ENCODE measurements around the gene HFE. TPM values are rescaled to one million over a fixed set of nuclear protein-coding genes. Genes with fewer than 3 reads are reported as not detected.

Gene HFE
- total and polyA plus RNA-seq, 2 of the 13 experiments (the other 11 are each of a cell fraction or from before 2014, with no cell fraction given), result 3.7 to 6.3 TPM

DNA sequence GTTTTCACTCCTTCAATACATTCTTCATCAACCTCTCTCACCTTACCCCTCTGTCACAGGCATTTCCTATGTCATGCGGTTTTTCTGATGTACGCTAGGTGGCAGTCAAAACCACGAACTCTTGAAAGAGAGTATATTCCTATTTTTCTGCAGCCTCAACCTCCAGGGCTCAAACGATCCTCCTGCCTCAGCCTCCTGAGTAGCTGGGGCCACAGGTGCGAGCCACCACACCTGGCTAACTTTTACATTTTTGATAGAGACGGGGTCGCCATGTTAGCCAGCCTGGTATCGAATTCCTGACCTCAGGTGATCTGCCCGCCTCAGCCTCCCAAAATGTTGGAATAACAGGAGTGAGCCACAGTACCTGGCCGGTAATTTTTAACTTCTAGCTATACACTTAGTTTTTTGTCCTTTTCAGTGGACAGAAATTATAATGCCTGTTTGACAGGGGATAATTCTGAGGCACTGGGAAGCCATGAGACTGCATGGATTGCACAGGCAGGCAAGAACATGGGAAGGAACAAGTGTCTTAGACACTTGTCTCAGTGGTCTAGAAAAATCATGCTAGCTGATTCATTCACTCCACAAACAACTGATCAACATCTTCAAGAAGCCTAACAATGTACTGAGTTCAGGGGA lies 22.5 kb upstream of the HFE start (continued):
- TF ChIP-seq, protein P1, sequence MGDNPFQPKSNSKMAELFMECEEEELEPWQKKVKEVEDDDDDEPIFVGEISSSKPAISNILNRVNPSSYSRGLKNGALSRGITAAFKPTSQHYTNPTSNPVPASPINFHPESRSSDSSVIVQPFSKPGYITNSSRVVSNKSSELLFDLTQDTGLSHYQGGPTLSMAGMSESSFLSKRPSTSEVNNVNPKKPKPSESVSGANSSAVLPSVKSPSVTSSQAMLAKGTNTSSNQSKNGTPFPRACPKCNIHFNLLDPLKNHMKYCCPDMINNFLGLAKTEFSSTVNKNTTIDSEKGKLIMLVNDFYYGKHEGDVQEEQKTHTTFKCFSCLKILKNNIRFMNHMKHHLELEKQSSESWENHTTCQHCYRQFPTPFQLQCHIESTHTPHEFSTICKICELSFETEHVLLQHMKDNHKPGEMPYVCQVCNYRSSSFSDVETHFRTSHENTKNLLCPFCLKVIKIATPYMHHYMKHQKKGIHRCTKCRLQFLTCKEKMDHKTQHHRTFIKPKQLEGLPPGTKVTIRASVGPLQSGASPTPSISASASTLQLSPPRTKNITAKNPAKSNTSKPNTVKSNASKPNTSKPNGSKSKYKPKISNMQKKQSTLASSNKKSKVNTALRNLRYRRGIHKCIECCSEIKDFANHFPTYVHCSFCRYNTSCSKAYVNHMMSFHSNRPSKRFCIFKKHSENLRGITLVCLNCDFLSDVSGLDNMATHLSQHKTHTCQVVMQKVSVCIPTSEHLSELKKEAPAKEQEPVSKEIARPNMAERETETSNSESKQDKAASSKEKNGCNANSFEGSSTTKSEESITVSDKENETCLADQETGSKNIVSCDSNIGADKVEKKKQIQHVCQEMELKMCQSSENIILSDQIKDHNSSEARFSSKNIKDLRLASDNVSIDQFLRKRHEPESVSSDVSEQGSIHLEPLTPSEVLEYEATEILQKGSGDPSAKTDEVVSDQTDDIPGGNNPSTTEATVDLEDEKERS (CRISPR knock-in tag; IDR thresholded peaks at IDR 0.05), result peak; percentile 99
- TF ChIP-seq SMC3 (IDR thresholded peaks at IDR 0.05; ENCODE audit: low read length) (peak; percentile 82), JDP2 (CRISPR knock-in tag; IDR thresholded peaks at IDR 0.05; ENCODE audit: borderline replicate concordance) (no peak), ELF1 (CRISPR knock-in tag; IDR thresholded peaks at IDR 0.05) (peak; percentile 20; the same call in 1 of the 2 replicates), RARA (CRISPR knock-in tag; IDR thresholded peaks at IDR 0.05) (no peak), ZFAT (CRISPR knock-in tag; conservative IDR thresholded peaks at IDR 0.05) (no peak), MED1 (CRISPR knock-in tag; IDR thresholded peaks at IDR 0.05) (peak; percentile 26; the same call in 1 of the 2 replicates), POLR2AphosphoS2 (IDR thresholded peaks at IDR 0.05; ENCODE audit: low read depth, low read length) (no peak), FOXA1 (IDR thresholded peaks at IDR 0.05) (no peak), FOXA1 (CRISPR knock-in tag; IDR thresholded peaks at IDR 0.05) (no peak), REXO4 (CRISPR knock-in tag; IDR thresholded peaks at IDR 0.05; ENCODE audit: borderline replicate concordance) (no peak), ZNF337 (CRISPR knock-in tag; IDR thresholded peaks at IDR 0.05; ENCODE audit: borderline replicate concordance, low read depth) (no peak), NFKBIZ (CRISPR knock-in tag; IDR thresholded peaks at IDR 0.05) (no peak), ZNF781 (CRISPR knock-in tag; IDR thresholded peaks at IDR 0.05; ENCODE audit: borderline replicate concordance, not compliant biosample characterization) (peak; percentile 48), BCL6 (CRISPR knock-in tag; IDR thresholded peaks at IDR 0.05) (0 out of 2 replicates have a peak, but pooled peaks have one; percentile 15)
- TF ChIP-seq, protein P2, sequence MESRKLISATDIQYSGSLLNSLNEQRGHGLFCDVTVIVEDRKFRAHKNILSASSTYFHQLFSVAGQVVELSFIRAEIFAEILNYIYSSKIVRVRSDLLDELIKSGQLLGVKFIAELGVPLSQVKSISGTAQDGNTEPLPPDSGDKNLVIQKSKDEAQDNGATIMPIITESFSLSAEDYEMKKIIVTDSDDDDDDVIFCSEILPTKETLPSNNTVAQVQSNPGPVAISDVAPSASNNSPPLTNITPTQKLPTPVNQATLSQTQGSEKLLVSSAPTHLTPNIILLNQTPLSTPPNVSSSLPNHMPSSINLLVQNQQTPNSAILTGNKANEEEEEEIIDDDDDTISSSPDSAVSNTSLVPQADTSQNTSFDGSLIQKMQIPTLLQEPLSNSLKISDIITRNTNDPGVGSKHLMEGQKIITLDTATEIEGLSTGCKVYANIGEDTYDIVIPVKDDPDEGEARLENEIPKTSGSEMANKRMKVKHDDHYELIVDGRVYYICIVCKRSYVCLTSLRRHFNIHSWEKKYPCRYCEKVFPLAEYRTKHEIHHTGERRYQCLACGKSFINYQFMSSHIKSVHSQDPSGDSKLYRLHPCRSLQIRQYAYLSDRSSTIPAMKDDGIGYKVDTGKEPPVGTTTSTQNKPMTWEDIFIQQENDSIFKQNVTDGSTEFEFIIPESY (CRISPR knock-in tag; IDR thresholded peaks at IDR 0.05), result 0 out of 2 replicates have a peak, but pooled peaks have one; percentile 17
- TF ChIP-seq, protein P3, sequence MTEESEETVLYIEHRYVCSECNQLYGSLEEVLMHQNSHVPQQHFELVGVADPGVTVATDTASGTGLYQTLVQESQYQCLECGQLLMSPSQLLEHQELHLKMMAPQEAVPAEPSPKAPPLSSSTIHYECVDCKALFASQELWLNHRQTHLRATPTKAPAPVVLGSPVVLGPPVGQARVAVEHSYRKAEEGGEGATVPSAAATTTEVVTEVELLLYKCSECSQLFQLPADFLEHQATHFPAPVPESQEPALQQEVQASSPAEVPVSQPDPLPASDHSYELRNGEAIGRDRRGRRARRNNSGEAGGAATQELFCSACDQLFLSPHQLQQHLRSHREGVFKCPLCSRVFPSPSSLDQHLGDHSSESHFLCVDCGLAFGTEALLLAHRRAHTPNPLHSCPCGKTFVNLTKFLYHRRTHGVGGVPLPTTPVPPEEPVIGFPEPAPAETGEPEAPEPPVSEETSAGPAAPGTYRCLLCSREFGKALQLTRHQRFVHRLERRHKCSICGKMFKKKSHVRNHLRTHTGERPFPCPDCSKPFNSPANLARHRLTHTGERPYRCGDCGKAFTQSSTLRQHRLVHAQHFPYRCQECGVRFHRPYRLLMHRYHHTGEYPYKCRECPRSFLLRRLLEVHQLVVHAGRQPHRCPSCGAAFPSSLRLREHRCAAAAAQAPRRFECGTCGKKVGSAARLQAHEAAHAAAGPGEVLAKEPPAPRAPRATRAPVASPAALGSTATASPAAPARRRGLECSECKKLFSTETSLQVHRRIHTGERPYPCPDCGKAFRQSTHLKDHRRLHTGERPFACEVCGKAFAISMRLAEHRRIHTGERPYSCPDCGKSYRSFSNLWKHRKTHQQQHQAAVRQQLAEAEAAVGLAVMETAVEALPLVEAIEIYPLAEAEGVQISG (CRISPR knock-in tag; IDR thresholded peaks at IDR 0.05), result no peak
